Measurements from ENCODE around the gene STK17A. TPM values are rescaled to one million over a fixed set of nuclear protein-coding genes. Genes with fewer than 3 reads are reported as not detected.
"Not testable (repeated sequence)": the region's sequence is repeated elsewhere in the genome, so short reads cannot be mapped to it uniquely, and the experiment has no call there.

The STK17A gene
- total and polyA plus RNA-seq, 2 of the 8 experiments (the other 6 are each of a cell fraction or from before 2014, with no cell fraction given), result 2.2 to 12.2 TPM

DNA sequence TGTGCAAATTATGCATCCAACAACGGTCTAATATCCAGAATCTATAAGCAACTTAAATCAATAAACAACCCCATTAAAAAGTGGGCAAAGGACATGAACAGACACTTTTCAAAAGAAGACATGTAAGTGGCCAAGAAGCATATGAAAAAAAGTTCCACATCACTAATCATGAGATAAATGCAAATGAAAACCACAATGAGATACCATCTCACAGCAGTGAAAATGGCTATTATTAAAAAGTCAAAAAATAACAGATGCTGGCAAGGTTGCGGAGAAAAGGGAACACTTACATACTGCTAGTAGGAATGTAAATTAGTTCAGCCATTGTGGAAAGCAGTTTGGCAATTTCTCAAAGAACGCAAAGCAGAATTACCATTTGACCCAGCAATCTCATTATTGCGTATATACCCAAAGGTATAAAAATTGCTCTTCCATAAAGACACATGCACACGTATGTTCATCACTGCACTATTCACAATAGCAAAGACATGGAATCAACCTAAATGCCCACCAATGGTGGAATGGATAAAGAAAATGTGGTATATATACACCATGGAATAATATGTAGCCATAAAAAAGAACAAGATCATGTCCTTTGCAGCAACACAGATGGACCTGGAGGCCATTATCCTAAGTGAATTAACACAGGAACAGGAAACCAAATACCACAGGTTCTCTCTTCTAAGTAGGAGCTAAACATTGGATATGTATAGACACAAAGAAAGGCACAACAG, 90.5 kb downstream of the STK17A start:
- H2BK20ac ChIP-seq (ENCODE audit: low read length); H2AK5ac ChIP-seq (ENCODE audit: low read depth, low read length); H3K27me3 ChIP-seq (replicated peaks in 1 of 4; ENCODE audit: control insufficient read depth in 3 of 4, extremely low read depth in 1 of 4, insufficient read depth in 3 of 4, low read length in 3 of 4); H3K18ac ChIP-seq (ENCODE audit: extremely low read depth, low read length); H4K8ac ChIP-seq (ENCODE audit: extremely low read depth, insufficient read depth, low read length); H2BK12ac ChIP-seq (ENCODE audit: low read depth, low read length); H3K9me3 ChIP-seq (ENCODE audit: insufficient read depth in 2 of 2, low read depth in 1 of 2, low read length in 1 of 2); FAIRE-seq; H4K5ac ChIP-seq (ENCODE audit: insufficient read length, low read depth, low read length); H3K14ac ChIP-seq (ENCODE audit: insufficient read length); H4K91ac ChIP-seq (replicated peaks; ENCODE audit: insufficient read length, low read length); H3K56ac ChIP-seq (replicated peaks; ENCODE audit: insufficient read length, low read depth, low read length); H3K79me1 ChIP-seq (ENCODE audit: low read depth, low read length); H3K36me3 ChIP-seq (ENCODE audit: control insufficient read depth in 2 of 4, insufficient read depth in 4 of 4, low read length in 3 of 4); CTCF ChIA-PET (ENCODE audit: partially characterized antibody); H2AFZ ChIP-seq (ENCODE audit: low read length); H3K9ac ChIP-seq (replicated peaks in 1 of 4; ENCODE audit: extremely low read depth in 1 of 4, low read depth in 3 of 4, low read length in 3 of 4); H3K4me3 ChIP-seq (ENCODE audit: extremely low read depth in 1 of 4, insufficient read depth in 2 of 4, low read depth in 3 of 4, low read length in 4 of 4); H2BK5ac ChIP-seq (ENCODE audit: low read depth, low read length); H2BK120ac ChIP-seq (replicated peaks; ENCODE audit: low read depth, low read length); H3K23ac ChIP-seq (ENCODE audit: insufficient read length); H2BK15ac ChIP-seq (ENCODE audit: low read length); H4K20me1 ChIP-seq (replicated peaks in 1 of 2; ENCODE audit: control insufficient read depth in 1 of 2, insufficient read depth in 2 of 2, low read length in 2 of 2); H3K4me2 ChIP-seq (ENCODE audit: insufficient read depth in 1 of 2, low read depth in 2 of 2, low read length in 2 of 2); DNase-seq (ENCODE audit: low read depth in 1 of 2, low spot score in 2 of 2); POLR2A ChIA-PET (ENCODE audit: partially characterized antibody); H3K27ac ChIP-seq (ENCODE audit: low read depth, low read length); H3K4me1 ChIP-seq (replicated peaks in 1 of 4; ENCODE audit: control insufficient read depth in 3 of 4, insufficient read depth in 4 of 4, low read length in 3 of 4); H3K4ac ChIP-seq (replicated peaks; ENCODE audit: insufficient read length, low read depth, low read length); H3K23me2 ChIP-seq (ENCODE audit: low read depth, low read length): not testable (repeated sequence)
- H3K79me2 ChIP-seq (ENCODE audit: control insufficient read depth in 1 of 2, insufficient read depth in 2 of 2, low read length in 2 of 2), result peaks cover 10 to 95% of the 10 kb centered on the region in 2 experiments
- WGBS, 2 experiments (ENCODE audit: extremely low coverage in 1 of 2, insufficient coverage in 1 of 2, insufficient read length in 1 of 2, insufficient replicate concordance in 2 of 2, low coverage in 1 of 2, low lambda C conversion rate in 2 of 2, missing lambda C conversion rate in 1 of 2), result 94% methylated on average over 5 of the region's 5 CpGs; no CpG with 5 or more reads in 1 of the 2 experiments
